ENCODE measurements around the gene PSG6.

DNA sequence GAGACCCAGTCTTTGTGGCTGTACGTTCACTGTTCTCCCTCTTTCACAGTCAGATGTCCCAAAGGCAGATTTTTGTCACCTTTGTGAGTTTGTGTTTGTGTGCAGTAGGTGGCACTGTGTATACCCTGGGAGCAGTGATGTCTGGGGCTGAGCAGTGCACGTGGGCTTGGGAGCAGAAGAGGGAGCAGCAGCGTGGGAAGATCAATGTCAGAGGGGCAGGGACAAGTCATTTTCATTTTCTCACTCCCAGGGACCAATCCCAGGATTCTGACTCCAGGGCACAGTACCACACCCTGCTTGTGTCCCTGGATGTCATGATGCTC is 2.0 kb upstream of the PSG6 start:
- TF ChIP-seq, protein P1, sequence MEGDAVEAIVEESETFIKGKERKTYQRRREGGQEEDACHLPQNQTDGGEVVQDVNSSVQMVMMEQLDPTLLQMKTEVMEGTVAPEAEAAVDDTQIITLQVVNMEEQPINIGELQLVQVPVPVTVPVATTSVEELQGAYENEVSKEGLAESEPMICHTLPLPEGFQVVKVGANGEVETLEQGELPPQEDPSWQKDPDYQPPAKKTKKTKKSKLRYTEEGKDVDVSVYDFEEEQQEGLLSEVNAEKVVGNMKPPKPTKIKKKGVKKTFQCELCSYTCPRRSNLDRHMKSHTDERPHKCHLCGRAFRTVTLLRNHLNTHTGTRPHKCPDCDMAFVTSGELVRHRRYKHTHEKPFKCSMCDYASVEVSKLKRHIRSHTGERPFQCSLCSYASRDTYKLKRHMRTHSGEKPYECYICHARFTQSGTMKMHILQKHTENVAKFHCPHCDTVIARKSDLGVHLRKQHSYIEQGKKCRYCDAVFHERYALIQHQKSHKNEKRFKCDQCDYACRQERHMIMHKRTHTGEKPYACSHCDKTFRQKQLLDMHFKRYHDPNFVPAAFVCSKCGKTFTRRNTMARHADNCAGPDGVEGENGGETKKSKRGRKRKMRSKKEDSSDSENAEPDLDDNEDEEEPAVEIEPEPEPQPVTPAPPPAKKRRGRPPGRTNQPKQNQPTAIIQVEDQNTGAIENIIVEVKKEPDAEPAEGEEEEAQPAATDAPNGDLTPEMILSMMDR (IDR thresholded peaks at IDR 0.05; ENCODE audit: insufficient read depth, low read length) = no peak
- no peak for TF ChIP-seq SPI1 (IDR thresholded peaks at IDR 0.05; ENCODE audit: borderline replicate concordance, low read depth)
- no peak for TF ChIP-seq GABPA (IDR thresholded peaks at IDR 0.05; ENCODE audit: low read depth)
- TF ChIP-seq, protein P2, sequence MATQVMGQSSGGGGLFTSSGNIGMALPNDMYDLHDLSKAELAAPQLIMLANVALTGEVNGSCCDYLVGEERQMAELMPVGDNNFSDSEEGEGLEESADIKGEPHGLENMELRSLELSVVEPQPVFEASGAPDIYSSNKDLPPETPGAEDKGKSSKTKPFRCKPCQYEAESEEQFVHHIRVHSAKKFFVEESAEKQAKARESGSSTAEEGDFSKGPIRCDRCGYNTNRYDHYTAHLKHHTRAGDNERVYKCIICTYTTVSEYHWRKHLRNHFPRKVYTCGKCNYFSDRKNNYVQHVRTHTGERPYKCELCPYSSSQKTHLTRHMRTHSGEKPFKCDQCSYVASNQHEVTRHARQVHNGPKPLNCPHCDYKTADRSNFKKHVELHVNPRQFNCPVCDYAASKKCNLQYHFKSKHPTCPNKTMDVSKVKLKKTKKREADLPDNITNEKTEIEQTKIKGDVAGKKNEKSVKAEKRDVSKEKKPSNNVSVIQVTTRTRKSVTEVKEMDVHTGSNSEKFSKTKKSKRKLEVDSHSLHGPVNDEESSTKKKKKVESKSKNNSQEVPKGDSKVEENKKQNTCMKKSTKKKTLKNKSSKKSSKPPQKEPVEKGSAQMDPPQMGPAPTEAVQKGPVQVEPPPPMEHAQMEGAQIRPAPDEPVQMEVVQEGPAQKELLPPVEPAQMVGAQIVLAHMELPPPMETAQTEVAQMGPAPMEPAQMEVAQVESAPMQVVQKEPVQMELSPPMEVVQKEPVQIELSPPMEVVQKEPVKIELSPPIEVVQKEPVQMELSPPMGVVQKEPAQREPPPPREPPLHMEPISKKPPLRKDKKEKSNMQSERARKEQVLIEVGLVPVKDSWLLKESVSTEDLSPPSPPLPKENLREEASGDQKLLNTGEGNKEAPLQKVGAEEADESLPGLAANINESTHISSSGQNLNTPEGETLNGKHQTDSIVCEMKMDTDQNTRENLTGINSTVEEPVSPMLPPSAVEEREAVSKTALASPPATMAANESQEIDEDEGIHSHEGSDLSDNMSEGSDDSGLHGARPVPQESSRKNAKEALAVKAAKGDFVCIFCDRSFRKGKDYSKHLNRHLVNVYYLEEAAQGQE (IDR thresholded peaks at IDR 0.05; ENCODE audit: insufficient replicate concordance, low read depth) = no peak
- no peak for TF ChIP-seq POLR2AphosphoS5 (IDR thresholded peaks at IDR 0.05; ENCODE audit: low read depth)
